ENCODE data around the gene HSH2D.

HSH2D gene

DNA sequence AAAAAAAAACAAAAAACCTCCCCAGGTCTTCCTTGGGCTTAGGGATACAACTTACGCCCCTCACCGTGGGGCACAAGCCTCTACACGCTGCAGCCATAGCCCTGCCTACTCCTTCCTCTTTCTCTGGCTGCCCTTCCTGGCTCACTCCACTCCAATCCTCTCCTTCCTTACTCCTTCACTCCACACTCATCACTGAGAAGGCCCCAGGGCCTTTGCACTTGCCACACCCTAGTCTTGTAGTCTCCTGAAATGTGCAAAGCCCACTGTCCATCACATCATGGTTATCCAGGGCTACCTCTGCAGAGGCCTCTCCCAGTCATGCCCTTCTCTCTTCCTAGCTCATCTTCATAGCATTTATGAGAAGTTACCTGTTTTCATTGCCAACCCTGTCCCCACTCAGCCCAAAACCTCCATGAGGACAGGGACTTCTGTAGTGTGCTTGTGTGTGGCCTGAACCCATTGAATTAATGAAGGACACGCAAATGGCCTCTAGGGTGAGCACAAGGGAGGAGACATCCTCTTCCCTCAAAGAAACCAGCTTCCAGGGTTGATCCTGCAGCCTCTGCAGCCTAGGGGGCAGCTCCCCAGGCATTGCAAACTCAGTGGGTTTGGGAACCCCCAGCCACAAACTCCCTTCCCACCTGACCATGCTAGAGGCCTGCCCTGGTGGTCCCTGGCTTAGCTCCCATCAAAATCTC, 7.9 kb upstream of the HSH2D start:
- no peak overlapping the region for H3K4me2 ChIP-seq (ENCODE audit: low read length)
- no peaks in the 10 kb centered on the region for H3K79me2 ChIP-seq (ENCODE audit: insufficient read depth, low read length)
- H3K27me3 ChIP-seq (ENCODE audit: insufficient read depth, low read length) = no peaks in the 10 kb centered on the region
- no peaks in the 10 kb centered on the region for H3K9me2 ChIP-seq (ENCODE audit: low read depth, low read length)
- peaks cover 16% of the 10 kb centered on the region for H3K4me1 ChIP-seq (ENCODE audit: insufficient read depth, low read length, severe bottlenecking)
- no peaks in the 10 kb centered on the region for H3F3A ChIP-seq (ENCODE audit: insufficient read depth, low read length)
- H3K9me3 ChIP-seq (ENCODE audit: low read length) = no peaks in the 10 kb centered on the region
- H4K20me1 ChIP-seq (ENCODE audit: insufficient read depth, low read length) = no peaks in the 10 kb centered on the region
- H3K36me3 ChIP-seq (ENCODE audit: insufficient read depth, low read length) = peaks cover 42% of the 10 kb centered on the region
- no peak overlapping the region for H2AFZ ChIP-seq (ENCODE audit: low read length)
- H3K27ac ChIP-seq (ENCODE audit: low read depth, low read length, poor library complexity, severe bottlenecking) = no peak overlapping the region
- H3K4me3 ChIP-seq (ENCODE audit: low read depth, low read length, poor library complexity, severe bottlenecking) = no peak overlapping the region
- TF ChIP-seq EZH2 (IDR thresholded peaks at IDR 0.05; ENCODE audit: borderline replicate concordance, low read length) = no peak
- TF ChIP-seq, protein P1, sequence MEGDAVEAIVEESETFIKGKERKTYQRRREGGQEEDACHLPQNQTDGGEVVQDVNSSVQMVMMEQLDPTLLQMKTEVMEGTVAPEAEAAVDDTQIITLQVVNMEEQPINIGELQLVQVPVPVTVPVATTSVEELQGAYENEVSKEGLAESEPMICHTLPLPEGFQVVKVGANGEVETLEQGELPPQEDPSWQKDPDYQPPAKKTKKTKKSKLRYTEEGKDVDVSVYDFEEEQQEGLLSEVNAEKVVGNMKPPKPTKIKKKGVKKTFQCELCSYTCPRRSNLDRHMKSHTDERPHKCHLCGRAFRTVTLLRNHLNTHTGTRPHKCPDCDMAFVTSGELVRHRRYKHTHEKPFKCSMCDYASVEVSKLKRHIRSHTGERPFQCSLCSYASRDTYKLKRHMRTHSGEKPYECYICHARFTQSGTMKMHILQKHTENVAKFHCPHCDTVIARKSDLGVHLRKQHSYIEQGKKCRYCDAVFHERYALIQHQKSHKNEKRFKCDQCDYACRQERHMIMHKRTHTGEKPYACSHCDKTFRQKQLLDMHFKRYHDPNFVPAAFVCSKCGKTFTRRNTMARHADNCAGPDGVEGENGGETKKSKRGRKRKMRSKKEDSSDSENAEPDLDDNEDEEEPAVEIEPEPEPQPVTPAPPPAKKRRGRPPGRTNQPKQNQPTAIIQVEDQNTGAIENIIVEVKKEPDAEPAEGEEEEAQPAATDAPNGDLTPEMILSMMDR (IDR thresholded peaks at IDR 0.05; ENCODE audit: low read length) = no peak
- H3K9ac ChIP-seq (ENCODE audit: low read length) = no peak overlapping the region

- H3K27ac ChIP-seq (ENCODE audit: low read depth, low read length, poor library complexity, severe bottlenecking) = peak overlapping the region; percentile 32
- H3K27me3 ChIP-seq (ENCODE audit: insufficient read depth, low read length) = no peaks in the 10 kb centered on the region
- H4K20me1 ChIP-seq (ENCODE audit: insufficient read depth, low read length) = no peaks in the 10 kb centered on the region
- peaks cover 34% of the 10 kb centered on the region for H3K36me3 ChIP-seq (ENCODE audit: insufficient read depth, low read length)
- no peak overlapping the region for H3K9ac ChIP-seq (ENCODE audit: low read length)
- H2AFZ ChIP-seq (ENCODE audit: low read length) = no peak overlapping the region
- H3K4me1 ChIP-seq (ENCODE audit: insufficient read depth, low read length, severe bottlenecking) = peaks cover 24% of the 10 kb centered on the region
- no peak for TF ChIP-seq EZH2 (IDR thresholded peaks at IDR 0.05; ENCODE audit: borderline replicate concordance, low read length)
- TF ChIP-seq, protein P1 (IDR thresholded peaks at IDR 0.05; ENCODE audit: low read length) = no peak
- H3K4me3 ChIP-seq (ENCODE audit: low read depth, low read length, poor library complexity, severe bottlenecking) = no peak overlapping the region
- H3K9me3 ChIP-seq (ENCODE audit: low read length) = no peaks in the 10 kb centered on the region
- no peaks in the 10 kb centered on the region for H3F3A ChIP-seq (ENCODE audit: insufficient read depth, low read length)
- H3K9me2 ChIP-seq (ENCODE audit: low read depth, low read length) = no peaks in the 10 kb centered on the region
- no peaks in the 10 kb centered on the region for H3K79me2 ChIP-seq (ENCODE audit: insufficient read depth, low read length)
- H3K4me2 ChIP-seq (ENCODE audit: low read length) = no peak overlapping the region
Observed at GRCh38 chr19:16136185-16136999, 7.1 kb upstream of the HSH2D start.

DNA sequence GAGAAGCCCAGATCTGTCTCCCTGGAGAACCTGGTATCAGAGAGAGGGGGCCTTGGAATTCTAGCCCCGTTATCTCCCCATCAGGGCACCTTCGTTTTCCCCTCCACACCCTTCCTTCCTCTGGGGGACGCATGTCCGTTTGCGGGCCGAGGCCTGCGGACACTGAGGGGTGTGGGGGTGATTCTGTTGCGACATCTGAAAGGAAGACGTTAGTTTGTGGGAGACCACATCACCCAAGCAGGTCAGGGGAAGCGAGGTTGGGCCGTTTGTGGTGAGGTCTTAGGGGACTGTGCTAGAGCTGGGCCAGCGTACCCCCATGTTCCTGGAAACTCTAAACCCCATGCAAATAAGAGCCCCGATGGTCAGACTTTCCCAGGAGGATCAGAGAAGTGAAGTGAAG, 3.7 kb upstream of the HSH2D start:
- H3K9me3 ChIP-seq (ENCODE audit: low read length) = no peaks in the 10 kb centered on the region
- H3K4me2 ChIP-seq (ENCODE audit: low read length) = no peak overlapping the region
- TF ChIP-seq, protein P1 (IDR thresholded peaks at IDR 0.05; ENCODE audit: low read length) = no peak
- TF ChIP-seq EZH2 (IDR thresholded peaks at IDR 0.05; ENCODE audit: borderline replicate concordance, low read length) = no peak
- peaks cover under 1% of the 10 kb centered on the region; the same call in 1 of the 2 replicates for H3K36me3 ChIP-seq (ENCODE audit: insufficient read depth, low read length)
- no peaks in the 10 kb centered on the region for H3K27me3 ChIP-seq (ENCODE audit: insufficient read depth, low read length)
- peaks cover 54% of the 10 kb centered on the region for H3K4me1 ChIP-seq (ENCODE audit: insufficient read depth, low read length, severe bottlenecking)
- peaks cover 10% of the 10 kb centered on the region; the same call in 1 of the 2 replicates for H3K79me2 ChIP-seq (ENCODE audit: insufficient read depth, low read length)
- no peaks in the 10 kb centered on the region for H3K9me2 ChIP-seq (ENCODE audit: low read depth, low read length)
- H3K4me3 ChIP-seq (ENCODE audit: low read depth, low read length, poor library complexity, severe bottlenecking) = no peak overlapping the region
- H2AFZ ChIP-seq (ENCODE audit: low read length) = no peak overlapping the region
- peak overlapping the region; percentile 61 for H3K27ac ChIP-seq (ENCODE audit: low read depth, low read length, poor library complexity, severe bottlenecking)
- no peaks in the 10 kb centered on the region for H4K20me1 ChIP-seq (ENCODE audit: insufficient read depth, low read length)
- H3F3A ChIP-seq (ENCODE audit: insufficient read depth, low read length) = no peaks in the 10 kb centered on the region; the same call in 1 of the 2 replicates
- H3K9ac ChIP-seq (ENCODE audit: low read length) = no peak overlapping the region
